GM12865 (cell line): ENCODE data around the gene TPST1.
"Not testable (repeated sequence)": the region's sequence is repeated elsewhere in the genome, so short reads cannot be mapped to it uniquely, and the experiment has no call there.

ENCODE experiments used
- DNase-seq: peaks from one replicate; pipeline ENCODE4 v3.0.0; 2010; ENCODE audit warnings: low read depth
- H3K4me3 ChIP-seq: 2 replicates; pipeline ENCODE4 v1.5.1; 2011; ENCODE audit warnings: mild to moderate bottlenecking, low read depth, low read length, control low read depth
- CTCF ChIP-seq: IDR thresholded peaks from 2 replicates; pipeline ENCODE4 v1.5.1; 2011; ENCODE audit warnings: low read length, control low read depth, low read depth, inconsistent platforms; ENCODE audit not compliant: insufficient read depth; ENCODE audit errors: missing control alignments

The TPST1 gene

GRCh38 chr7:66204822-66205740, at the start of gene TPST1:
Gene TPST1, plus strand, starts transcription at chr7:66205334. Its CDS starts 35,092 bp downstream, at chr7:66240426.
- peak; percentile 91 for DNase-seq
- TF ChIP-seq CTCF: peak; percentile 55
- peak within 1 kb of the TSS; percentile 65 for H3K4me3 ChIP-seq

- H3K4me3 ChIP-seq, DNase-seq: not testable (repeated sequence)
These were observed 49.1 kb upstream of the TPST1 start for GRCh38 chr7:66156035-66156434.

- no peak overlapping the region for H3K4me3 ChIP-seq
- DNase-seq: no peak
- no peak for TF ChIP-seq CTCF
These were observed 48.1 kb upstream of the TPST1 start for GRCh38 chr7:66157060-66157459.

GRCh38 chr7:66162622-66163021, 42.5 kb upstream of the TPST1 start:
- DNase-seq: no peak
- no peak for TF ChIP-seq CTCF
- H3K4me3 ChIP-seq: no peak overlapping the region

GRCh38 chr7:66163186-66163610, 41.9 kb upstream of the TPST1 start:
- DNase-seq: no peak
- no peak overlapping the region for H3K4me3 ChIP-seq
- TF ChIP-seq CTCF: no peak

- H3K4me3 ChIP-seq: no peak overlapping the region
- DNase-seq: no peak
- no peak for TF ChIP-seq CTCF
These were observed 40.8 kb upstream of the TPST1 start for GRCh38 chr7:66164356-66164755.

GRCh38 chr7:66167773-66168387, 37.3 kb upstream of the TPST1 start:
- TF ChIP-seq CTCF: no peak
- H3K4me3 ChIP-seq: no peak overlapping the region
- DNase-seq: no peak
